ENCODE data around the gene DCDC2C.

DNA sequence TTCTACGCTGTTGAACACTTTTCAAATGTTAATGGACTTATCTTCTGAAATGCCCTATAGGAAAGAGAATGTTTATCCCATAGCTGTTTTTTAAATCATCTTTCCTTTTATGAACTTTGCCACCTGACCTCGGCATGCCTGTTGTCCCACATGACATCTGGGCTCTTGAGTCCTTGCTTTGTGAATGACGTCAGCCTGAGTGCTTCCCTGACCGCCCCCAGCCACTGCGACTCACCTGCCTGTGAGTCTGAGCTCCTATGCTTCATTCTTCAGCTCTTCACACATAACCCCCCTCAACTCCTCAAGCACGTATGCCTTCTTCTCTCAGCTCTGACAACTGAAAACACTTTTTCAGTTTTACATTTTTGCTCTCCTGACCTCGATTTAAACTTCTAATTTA lies 166.8 kb downstream of the DCDC2C start:
- TF ChIP-seq, protein P1, sequence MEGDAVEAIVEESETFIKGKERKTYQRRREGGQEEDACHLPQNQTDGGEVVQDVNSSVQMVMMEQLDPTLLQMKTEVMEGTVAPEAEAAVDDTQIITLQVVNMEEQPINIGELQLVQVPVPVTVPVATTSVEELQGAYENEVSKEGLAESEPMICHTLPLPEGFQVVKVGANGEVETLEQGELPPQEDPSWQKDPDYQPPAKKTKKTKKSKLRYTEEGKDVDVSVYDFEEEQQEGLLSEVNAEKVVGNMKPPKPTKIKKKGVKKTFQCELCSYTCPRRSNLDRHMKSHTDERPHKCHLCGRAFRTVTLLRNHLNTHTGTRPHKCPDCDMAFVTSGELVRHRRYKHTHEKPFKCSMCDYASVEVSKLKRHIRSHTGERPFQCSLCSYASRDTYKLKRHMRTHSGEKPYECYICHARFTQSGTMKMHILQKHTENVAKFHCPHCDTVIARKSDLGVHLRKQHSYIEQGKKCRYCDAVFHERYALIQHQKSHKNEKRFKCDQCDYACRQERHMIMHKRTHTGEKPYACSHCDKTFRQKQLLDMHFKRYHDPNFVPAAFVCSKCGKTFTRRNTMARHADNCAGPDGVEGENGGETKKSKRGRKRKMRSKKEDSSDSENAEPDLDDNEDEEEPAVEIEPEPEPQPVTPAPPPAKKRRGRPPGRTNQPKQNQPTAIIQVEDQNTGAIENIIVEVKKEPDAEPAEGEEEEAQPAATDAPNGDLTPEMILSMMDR (IDR thresholded peaks at IDR 0.05; ENCODE audit: borderline replicate concordance, extremely low read depth, low read length, poor library complexity, severe bottlenecking): no peak
- no peak for TF ChIP-seq EZH2 (IDR thresholded peaks at IDR 0.05; ENCODE audit: borderline replicate concordance, low read depth, low read length, severe bottlenecking)
